IMR-90 (cell line): ENCODE measurements around the gene SAMD1. TPM values are rescaled to one million over a fixed set of nuclear protein-coding genes. Genes with fewer than 3 reads are reported as not detected.

Source experiments
- ATAC-seq: fragments of 200-7000 bp; cut with Tn5 transposase; 2 replicates; pipeline ENCODE4 v1.9.1; 2020; ENCODE audit warnings: low read depth, mild to moderate bottlenecking, moderate library complexity
- BruUV-seq: library from RNA; stranded (reverse); fragments of 400-500 nt; replicated peaks from 2 replicates; lab custom pipeline; 2021; lab: Mats Ljungman, UMichigan
- CTCF ChIA-PET: fragments of 300-600 bp; formaldehyde crosslinking; extraction: SDS; loops from one replicate; lab custom pipeline; 2021; ENCODE audit warnings: antibody characterized with exemption; lab: Yijun Ruan, JAX
- POLR2A ChIA-PET: fragments of 300-600 bp; sonication (Branson Sonifier 250); formaldehyde crosslinking; loops from one replicate; lab custom pipeline; 2022; ENCODE audit warnings: antibody characterized with exemption; ENCODE audit not compliant: unreplicated experiment; lab: Charles Lee
- DNase-seq: peaks from one replicate; pipeline ENCODE4 v3.0.0; 2013
- H2AFZ ChIP-seq: replicated peaks from 2 replicates; pipeline ENCODE3; 2013; ENCODE audit warnings: low read length, mild to moderate bottlenecking; ENCODE audit not compliant: poor library complexity
- H2AK5ac ChIP-seq: 2 replicates; pipeline ENCODE4 v1.6.1; 2013; ENCODE audit warnings: low read depth, low read length, inconsistent platforms
- H2AK9ac ChIP-seq: replicated peaks from 2 replicates; pipeline ENCODE3; 2013; ENCODE audit warnings: mild to moderate bottlenecking, low read depth, low read length, moderate library complexity; ENCODE audit not compliant: poor library complexity
- H2BK120ac ChIP-seq: 2 replicates; pipeline ENCODE4 v1.6.1; 2013; ENCODE audit warnings: low read depth, low read length, inconsistent platforms
- H2BK15ac ChIP-seq: 3 replicates; pipeline ENCODE4 v1.6.1; 2013; ENCODE audit warnings: low read depth, low read length, inconsistent platforms
- H2BK20ac ChIP-seq: 2 replicates; pipeline ENCODE4 v1.6.1; 2013; ENCODE audit warnings: low read depth, mild to moderate bottlenecking, inconsistent platforms, low read length, moderate library complexity
- H2BK5ac ChIP-seq: 2 replicates; pipeline ENCODE4 v1.6.1; 2013; ENCODE audit warnings: mild to moderate bottlenecking, low read depth, low read length, inconsistent platforms; ENCODE audit not compliant: poor library complexity, severe bottlenecking
- H3K14ac ChIP-seq: replicated peaks from 2 replicates; pipeline ENCODE4 v1.6.1; 2013; ENCODE audit warnings: low read depth, low read length, inconsistent platforms
- H3K18ac ChIP-seq: 2 replicates; pipeline ENCODE4 v1.6.1; 2013; ENCODE audit warnings: low read depth, low read length, control low read depth
- H3K23ac ChIP-seq: 2 replicates; pipeline ENCODE4 v1.6.1; 2013; ENCODE audit warnings: low read depth, low read length, inconsistent platforms
- H3K27ac ChIP-seq: 2 replicates; pipeline ENCODE4 v1.5.1; 2013; ENCODE audit warnings: mild to moderate bottlenecking, control low read depth, low read length; ENCODE audit not compliant: insufficient read depth
- H3K27me3 ChIP-seq: 2 replicates; pipeline ENCODE4 v1.6.1; 2013; ENCODE audit warnings: low read length; ENCODE audit not compliant: control insufficient read depth, insufficient read depth
- H3K36me3 ChIP-seq: 2 replicates; pipeline ENCODE4 v1.6.1; 2013; ENCODE audit warnings: low read length, mixed read lengths; ENCODE audit not compliant: control insufficient read depth, insufficient read depth
- H3K4ac ChIP-seq: 2 replicates; pipeline ENCODE4 v1.6.1; 2013; ENCODE audit warnings: low read depth, low read length, inconsistent platforms
- H3K4me1 ChIP-seq: 2 replicates; pipeline ENCODE4 v1.6.1; 2013; ENCODE audit warnings: low read length, mixed read lengths; ENCODE audit not compliant: control insufficient read depth, insufficient read depth
- H3K4me2 ChIP-seq: 2 replicates; pipeline ENCODE4 v1.6.1; 2013; ENCODE audit warnings: low read depth, mild to moderate bottlenecking, control low read depth, low read length, moderate library complexity
- H3K4me3 ChIP-seq: 2 replicates; pipeline ENCODE4 v1.5.1; 2013; ENCODE audit warnings: low read depth, mild to moderate bottlenecking, control low read depth, low read length, moderate library complexity; ENCODE audit not compliant: insufficient read depth
- H3K56ac ChIP-seq: 2 replicates; pipeline ENCODE4 v1.6.1; 2013; ENCODE audit warnings: low read length, inconsistent platforms; ENCODE audit not compliant: insufficient read depth; ENCODE audit errors: extremely low read depth
- H3K79me1 ChIP-seq, 2 experiments: 2 replicates each; pipeline ENCODE4 v1.6.1; 2013; ENCODE audit warnings: low read length in 2 of 2, inconsistent platforms in 1 of 2, low read depth in 1 of 2
- H3K9ac ChIP-seq: 2 replicates; pipeline ENCODE4 v1.6.1; 2013; ENCODE audit warnings: low read depth, low read length, control low read depth
- H3K9me1 ChIP-seq: 2 replicates; pipeline ENCODE4 v1.6.1; 2013; ENCODE audit warnings: low read length, inconsistent platforms; ENCODE audit not compliant: insufficient read depth
- H3K9me3 ChIP-seq: 2 replicates; pipeline ENCODE4 v1.6.1; 2013; ENCODE audit warnings: low read length; ENCODE audit not compliant: control insufficient read depth, insufficient read depth
- H4K20me1 ChIP-seq: 2 replicates; pipeline ENCODE4 v1.6.1; 2013; ENCODE audit warnings: low read length, inconsistent platforms; ENCODE audit not compliant: insufficient read depth
- H4K5ac ChIP-seq: 2 replicates; pipeline ENCODE4 v1.6.1; 2013; ENCODE audit warnings: mild to moderate bottlenecking, low read depth, low read length, control low read depth
- H4K8ac ChIP-seq, 2 experiments: 2 replicates each; pipeline ENCODE4 v1.6.1; 2013; ENCODE audit warnings: low read depth in 2 of 2, low read length in 2 of 2, control low read depth in 1 of 2, inconsistent platforms in 1 of 2
- H4K91ac ChIP-seq: 2 replicates; pipeline ENCODE4 v1.6.1; 2013; ENCODE audit warnings: low read depth, low read length, inconsistent platforms; ENCODE audit not compliant: insufficient read depth
- CEBPB ChIP-seq: IDR thresholded peaks from 2 replicates; pipeline ENCODE4 v1.6.1; 2012; ENCODE audit warnings: low read depth, low read length, improper control_type of control experiment
- MAZ ChIP-seq: IDR thresholded peaks from 2 replicates; pipeline ENCODE4 v1.6.1; 2012; ENCODE audit warnings: low read depth, mild to moderate bottlenecking, low read length, improper control_type of control experiment, moderate library complexity, borderline replicate concordance
- NFE2L2 ChIP-seq: fragments of 150-350 bp; IDR thresholded peaks from 2 replicates; pipeline ENCODE4 v1.6.1; 2016; ENCODE audit warnings: low read depth, mild to moderate bottlenecking, low read length
- POLR2A ChIP-seq: IDR thresholded peaks from 2 replicates; pipeline ENCODE4 v1.6.1; 2012; ENCODE audit warnings: mild to moderate bottlenecking, low read depth, low read length
- RFX5 ChIP-seq: IDR thresholded peaks from 2 replicates; pipeline ENCODE4 v1.8.0; 2012; ENCODE audit warnings: low read depth, mild to moderate bottlenecking, low read length, moderate library complexity
- SMC3 ChIP-seq: fragments of 150-350 bp; IDR thresholded peaks from 2 replicates; pipeline ENCODE4 v1.6.1; 2016; ENCODE audit warnings: low read depth, mild to moderate bottlenecking, antibody characterized with exemption, low read length, moderate library complexity
- WGBS, 2 experiments: methylation state at CpG; one replicate each; pipeline versions ENCODE4 v1.1.5 to v1.1.7; 2013; ENCODE audit warnings: missing lambda C conversion rate in 2 of 2; ENCODE audit not compliant: insufficient read length in 1 of 2; ENCODE audit errors: extremely low coverage in 2 of 2; 5-methylcytosine and 5-hydroxymethylcytosine counted together
- dilution Hi-C: fragments of 300-500 bp; cut with HindIII; formaldehyde crosslinking; loops from one replicate; pipeline ENCODE4 v1.14.3; 2018; ENCODE audit warnings: low sequenced_read_pairs; ENCODE audit not compliant: unreplicated experiment
- in situ Hi-C: fragments of 300-500 bp; cut with MboI; formaldehyde crosslinking; loops from 3 replicates; pipeline ENCODE4 v1.14.3; 2019; ENCODE audit warnings: low sequenced_read_pairs, inconsistent platforms, mixed read lengths
- intact Hi-C: fragments of 100-400 bp; cut with micrococcal nuclease; formaldehyde crosslinking; loops from 2 replicates; pipeline ENCODE4 v1.10.0; 2022
- polyA plus RNA-seq, 3 experiments: library from polyadenylated mRNA; depleted of rRNA; stranded (reverse); fragments of >200 nt; gene quantifications; 2 replicates each; pipeline ENCODE4 v1.2.3, GENCODE V29; 2012; ENCODE audit warnings: low replicate concordance in 1 of 3
- total RNA-seq: library from RNA; depleted of rRNA; stranded (reverse); fragments of >200 nt; gene quantifications from 2 replicates; pipeline ENCODE4 v1.2.3, GENCODE V29; 2012

The SAMD1 gene
- total and polyA plus RNA-seq, 2 of the 4 experiments (the other 2 are of a cell fraction) = 6.5 to 14.1 TPM

GRCh38 chr19:14054721-14055120 is 35.8 kb downstream of the SAMD1 start:
- Histone ChIP-seq H3K4me3 (no peak overlapping the region), H3K9me1 (no peaks in the 10 kb centered on the region), H2AK9ac (no peak overlapping the region), H2AK5ac (no peak overlapping the region), H4K91ac (no peak overlapping the region), H2BK120ac (no peak overlapping the region), H3K18ac (no peak overlapping the region), H2AFZ (no peak overlapping the region), H4K5ac (no peak overlapping the region), H3K4ac (no peak overlapping the region), H3K23ac (no peak overlapping the region), H2BK5ac (no peak overlapping the region), H2BK15ac (no peak overlapping the region), H3K14ac (no peak overlapping the region), H3K27me3 (peaks cover 32% of the 10 kb centered on the region), H3K4me1 (peaks cover 1% of the 10 kb centered on the region; the same call in 1 of the 2 replicates), H3K27ac (no peak overlapping the region), H3K9me3 (peaks cover 2% of the 10 kb centered on the region; the same call in 1 of the 2 replicates), H3K79me1 (no peaks in the 10 kb centered on the region), H3K9ac (no peak overlapping the region), H4K8ac (no peak overlapping the region), H2BK20ac (no peak overlapping the region), H3K56ac (no peak overlapping the region), H3K36me3 (no peaks in the 10 kb centered on the region), H4K20me1 (no peaks in the 10 kb centered on the region), H3K4me2 (no peak overlapping the region)
- ATAC-seq (no peak), DNase-seq (no peak)
- in situ Hi-C loops = no loop called here
- WGBS, 2 experiments = 54% methylated on average over 2 of the region's 11 CpGs; no CpG with 5 or more reads in 1 of the 2 experiments
- dilution Hi-C loops = no loop called here
- TF ChIP-seq NFE2L2 = no peak
- TF ChIP-seq POLR2A = no peak
- no peak for TF ChIP-seq RFX5
- no peak for TF ChIP-seq SMC3
- TF ChIP-seq MAZ = no peak
- no peak for TF ChIP-seq CEBPB
- POLR2A ChIA-PET = no interaction called here
- intact Hi-C loops = no loop called here
- no TSS peak for BruUV-seq
- CTCF ChIA-PET = interaction anchor here (0.5 kb wide), 1 partner anchor 255 kb away, joined by 3 read pairs; no protein-coding TSS in a partner anchor
